Measurements from ENCODE around the gene LMX1B.

LMX1B gene

DNA sequence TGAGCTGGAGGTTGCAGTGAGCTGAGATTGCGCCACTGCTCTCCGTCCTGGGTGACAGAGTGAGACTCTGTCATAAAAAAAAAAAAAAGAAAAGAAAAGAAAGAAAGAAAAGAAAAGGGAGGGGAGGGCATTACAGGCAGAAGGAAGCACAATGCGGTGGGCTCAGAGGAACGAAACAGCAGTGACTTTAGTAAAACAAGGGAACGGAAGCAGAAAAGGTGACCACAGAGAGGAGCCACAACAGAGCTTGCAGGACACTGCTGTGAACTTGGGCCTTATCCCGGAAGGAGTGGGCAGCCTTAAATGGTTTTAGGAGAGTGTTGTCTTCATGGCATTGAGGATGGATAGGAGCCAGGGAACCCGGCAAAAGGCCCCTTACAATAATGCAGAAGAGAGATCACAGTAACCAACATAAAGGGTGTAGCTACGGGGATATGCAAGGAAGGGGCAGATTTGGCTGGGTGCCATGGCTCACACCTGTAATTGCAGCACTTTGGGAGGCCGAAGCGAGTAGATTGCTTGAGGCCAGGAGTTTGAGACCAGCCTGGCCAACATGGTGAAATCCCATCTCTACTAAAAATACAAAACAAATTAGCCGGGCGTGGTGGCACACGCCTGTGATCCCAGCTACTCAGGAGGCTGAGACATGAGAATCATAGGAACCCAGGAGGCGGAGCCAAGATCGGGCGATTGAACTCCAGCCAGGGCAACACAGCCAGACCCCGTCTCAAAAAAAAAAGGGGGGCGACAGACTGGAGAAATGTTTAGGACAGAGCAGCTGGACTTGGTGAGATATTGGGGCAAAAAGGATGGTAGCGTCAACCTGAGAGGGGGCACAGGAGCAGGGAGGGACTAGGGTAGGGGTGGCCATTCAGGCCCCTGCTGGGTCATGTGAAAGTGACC is 107.2 kb downstream of the LMX1B start:
- TF ChIP-seq TCF12 (IDR thresholded peaks at IDR 0.05; ENCODE audit: low read depth) (no peak), CREB1 (IDR thresholded peaks at IDR 0.05; ENCODE audit: low read depth) (no peak), TEAD4 (IDR thresholded peaks at IDR 0.05) (no peak), FOXM1 (IDR thresholded peaks at IDR 0.05; ENCODE audit: borderline replicate concordance, low read depth) (no peak), EGR1 (IDR thresholded peaks at IDR 0.05) (no peak), RAD21 (IDR thresholded peaks at IDR 0.05; ENCODE audit: low read depth) (no peak), ZBTB7A (IDR thresholded peaks at IDR 0.05; ENCODE audit: low read depth) (no peak), EP300 (IDR thresholded peaks at IDR 0.05; ENCODE audit: borderline replicate concordance) (no peak), CEBPB (IDR thresholded peaks at IDR 0.05) (no peak), YY1 (IDR thresholded peaks at IDR 0.05; ENCODE audit: low read depth) (no peak), NFIC (IDR thresholded peaks at IDR 0.05) (no peak)
- TF ChIP-seq, protein P1, sequence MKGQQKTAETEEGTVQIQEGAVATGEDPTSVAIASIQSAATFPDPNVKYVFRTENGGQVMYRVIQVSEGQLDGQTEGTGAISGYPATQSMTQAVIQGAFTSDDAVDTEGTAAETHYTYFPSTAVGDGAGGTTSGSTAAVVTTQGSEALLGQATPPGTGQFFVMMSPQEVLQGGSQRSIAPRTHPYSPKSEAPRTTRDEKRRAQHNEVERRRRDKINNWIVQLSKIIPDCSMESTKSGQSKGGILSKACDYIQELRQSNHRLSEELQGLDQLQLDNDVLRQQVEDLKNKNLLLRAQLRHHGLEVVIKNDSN (IDR thresholded peaks at IDR 0.05) = no peak
- TF ChIP-seq, protein P2, sequence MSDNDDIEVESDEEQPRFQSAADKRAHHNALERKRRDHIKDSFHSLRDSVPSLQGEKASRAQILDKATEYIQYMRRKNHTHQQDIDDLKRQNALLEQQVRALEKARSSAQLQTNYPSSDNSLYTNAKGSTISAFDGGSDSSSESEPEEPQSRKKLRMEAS (IDR thresholded peaks at IDR 0.05) = no peak
- TF ChIP-seq, protein P3, sequence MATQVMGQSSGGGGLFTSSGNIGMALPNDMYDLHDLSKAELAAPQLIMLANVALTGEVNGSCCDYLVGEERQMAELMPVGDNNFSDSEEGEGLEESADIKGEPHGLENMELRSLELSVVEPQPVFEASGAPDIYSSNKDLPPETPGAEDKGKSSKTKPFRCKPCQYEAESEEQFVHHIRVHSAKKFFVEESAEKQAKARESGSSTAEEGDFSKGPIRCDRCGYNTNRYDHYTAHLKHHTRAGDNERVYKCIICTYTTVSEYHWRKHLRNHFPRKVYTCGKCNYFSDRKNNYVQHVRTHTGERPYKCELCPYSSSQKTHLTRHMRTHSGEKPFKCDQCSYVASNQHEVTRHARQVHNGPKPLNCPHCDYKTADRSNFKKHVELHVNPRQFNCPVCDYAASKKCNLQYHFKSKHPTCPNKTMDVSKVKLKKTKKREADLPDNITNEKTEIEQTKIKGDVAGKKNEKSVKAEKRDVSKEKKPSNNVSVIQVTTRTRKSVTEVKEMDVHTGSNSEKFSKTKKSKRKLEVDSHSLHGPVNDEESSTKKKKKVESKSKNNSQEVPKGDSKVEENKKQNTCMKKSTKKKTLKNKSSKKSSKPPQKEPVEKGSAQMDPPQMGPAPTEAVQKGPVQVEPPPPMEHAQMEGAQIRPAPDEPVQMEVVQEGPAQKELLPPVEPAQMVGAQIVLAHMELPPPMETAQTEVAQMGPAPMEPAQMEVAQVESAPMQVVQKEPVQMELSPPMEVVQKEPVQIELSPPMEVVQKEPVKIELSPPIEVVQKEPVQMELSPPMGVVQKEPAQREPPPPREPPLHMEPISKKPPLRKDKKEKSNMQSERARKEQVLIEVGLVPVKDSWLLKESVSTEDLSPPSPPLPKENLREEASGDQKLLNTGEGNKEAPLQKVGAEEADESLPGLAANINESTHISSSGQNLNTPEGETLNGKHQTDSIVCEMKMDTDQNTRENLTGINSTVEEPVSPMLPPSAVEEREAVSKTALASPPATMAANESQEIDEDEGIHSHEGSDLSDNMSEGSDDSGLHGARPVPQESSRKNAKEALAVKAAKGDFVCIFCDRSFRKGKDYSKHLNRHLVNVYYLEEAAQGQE (IDR thresholded peaks at IDR 0.05; ENCODE audit: low read depth) = no peak

DNA sequence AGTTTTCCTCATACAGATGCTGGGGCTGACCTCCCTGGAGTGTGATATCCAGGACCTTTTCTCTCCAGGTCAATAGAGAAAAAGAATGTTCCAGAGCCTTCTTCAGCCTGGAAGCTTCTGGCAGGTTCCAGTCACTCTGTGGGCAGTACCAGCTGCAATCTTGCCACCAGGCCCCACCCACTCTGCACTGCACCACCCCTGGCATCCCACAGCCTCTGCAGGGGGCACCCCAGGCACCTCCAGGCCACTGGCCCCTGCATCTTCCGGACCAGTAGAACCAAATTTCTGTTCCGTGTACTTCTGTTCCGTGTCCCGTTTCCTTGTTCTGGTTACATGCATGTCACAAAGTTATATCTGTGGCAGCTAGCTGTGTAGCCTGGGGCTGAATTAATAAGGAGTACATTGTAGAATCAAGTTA is 107.8 kb downstream of the LMX1B start:
- TF ChIP-seq EP300 (IDR thresholded peaks at IDR 0.05; ENCODE audit: borderline replicate concordance) = no peak
- no peak for TF ChIP-seq TEAD4 (IDR thresholded peaks at IDR 0.05)
- TF ChIP-seq CEBPB (IDR thresholded peaks at IDR 0.05) = no peak
- TF ChIP-seq FOXM1 (IDR thresholded peaks at IDR 0.05; ENCODE audit: borderline replicate concordance, low read depth) = no peak
- TF ChIP-seq NFIC (IDR thresholded peaks at IDR 0.05) = no peak
- no peak for TF ChIP-seq TAF1 (IDR thresholded peaks at IDR 0.05; ENCODE audit: low read depth)
- no peak for TF ChIP-seq EGR1 (IDR thresholded peaks at IDR 0.05)
- TF ChIP-seq, protein P3 (IDR thresholded peaks at IDR 0.05; ENCODE audit: low read depth) = no peak
- TF ChIP-seq, protein P2 (IDR thresholded peaks at IDR 0.05) = no peak
- TF ChIP-seq, protein P1 (IDR thresholded peaks at IDR 0.05) = no peak
- no peak for TF ChIP-seq ZBTB7A (IDR thresholded peaks at IDR 0.05; ENCODE audit: low read depth)
- TF ChIP-seq TCF12 (IDR thresholded peaks at IDR 0.05; ENCODE audit: low read depth) = no peak
- no peak for TF ChIP-seq CREB1 (IDR thresholded peaks at IDR 0.05; ENCODE audit: low read depth)
- no peak for TF ChIP-seq YY1 (IDR thresholded peaks at IDR 0.05; ENCODE audit: low read depth)
- TF ChIP-seq RAD21 (IDR thresholded peaks at IDR 0.05; ENCODE audit: low read depth) = no peak

DNA sequence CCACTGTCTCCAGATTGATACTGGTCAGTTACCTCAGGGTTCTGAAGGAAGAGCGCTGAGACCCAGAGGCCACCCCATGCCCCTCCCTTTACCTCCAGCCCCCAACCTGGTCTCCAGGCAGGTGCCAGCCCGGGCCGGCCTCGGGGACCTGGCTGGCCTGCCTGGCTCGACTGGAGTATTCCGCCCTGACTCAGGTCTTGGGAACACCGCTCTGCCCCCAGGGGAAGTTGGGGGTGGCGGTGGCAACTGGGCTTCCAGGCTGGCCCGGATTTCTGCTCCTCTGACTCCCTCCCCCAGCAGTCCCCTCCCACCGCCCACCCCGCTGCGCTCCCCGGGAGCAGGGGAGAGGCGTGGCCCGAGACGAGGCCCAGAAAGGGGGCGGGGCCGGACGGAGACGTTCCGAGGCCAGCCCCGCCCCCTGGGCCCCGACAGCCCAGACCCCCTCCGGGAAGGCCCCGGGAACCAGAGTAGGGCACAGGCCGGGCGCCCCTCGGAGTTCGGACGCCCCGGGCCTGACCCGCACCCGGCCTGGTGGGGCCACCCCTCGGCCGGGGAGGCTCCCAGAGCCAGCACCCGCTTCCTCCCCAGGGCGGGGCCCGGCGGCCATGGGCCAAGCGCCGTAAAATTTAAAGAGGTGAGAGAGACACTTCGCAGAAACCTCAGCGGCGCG is 108.7 kb downstream of the LMX1B start:
- TF ChIP-seq YY1 (IDR thresholded peaks at IDR 0.05; ENCODE audit: low read depth) (peak; percentile 67), RAD21 (IDR thresholded peaks at IDR 0.05; ENCODE audit: low read depth) (no peak), EGR1 (IDR thresholded peaks at IDR 0.05) (0 out of 2 replicates have a peak, but pooled peaks have one; percentile 9), ZBTB7A (IDR thresholded peaks at IDR 0.05; ENCODE audit: low read depth) (peak; percentile 5; the same call in 1 of the 2 replicates)
- TF ChIP-seq, protein P2 (IDR thresholded peaks at IDR 0.05) = peak; percentile 17; the same call in 1 of the 2 replicates

DNA sequence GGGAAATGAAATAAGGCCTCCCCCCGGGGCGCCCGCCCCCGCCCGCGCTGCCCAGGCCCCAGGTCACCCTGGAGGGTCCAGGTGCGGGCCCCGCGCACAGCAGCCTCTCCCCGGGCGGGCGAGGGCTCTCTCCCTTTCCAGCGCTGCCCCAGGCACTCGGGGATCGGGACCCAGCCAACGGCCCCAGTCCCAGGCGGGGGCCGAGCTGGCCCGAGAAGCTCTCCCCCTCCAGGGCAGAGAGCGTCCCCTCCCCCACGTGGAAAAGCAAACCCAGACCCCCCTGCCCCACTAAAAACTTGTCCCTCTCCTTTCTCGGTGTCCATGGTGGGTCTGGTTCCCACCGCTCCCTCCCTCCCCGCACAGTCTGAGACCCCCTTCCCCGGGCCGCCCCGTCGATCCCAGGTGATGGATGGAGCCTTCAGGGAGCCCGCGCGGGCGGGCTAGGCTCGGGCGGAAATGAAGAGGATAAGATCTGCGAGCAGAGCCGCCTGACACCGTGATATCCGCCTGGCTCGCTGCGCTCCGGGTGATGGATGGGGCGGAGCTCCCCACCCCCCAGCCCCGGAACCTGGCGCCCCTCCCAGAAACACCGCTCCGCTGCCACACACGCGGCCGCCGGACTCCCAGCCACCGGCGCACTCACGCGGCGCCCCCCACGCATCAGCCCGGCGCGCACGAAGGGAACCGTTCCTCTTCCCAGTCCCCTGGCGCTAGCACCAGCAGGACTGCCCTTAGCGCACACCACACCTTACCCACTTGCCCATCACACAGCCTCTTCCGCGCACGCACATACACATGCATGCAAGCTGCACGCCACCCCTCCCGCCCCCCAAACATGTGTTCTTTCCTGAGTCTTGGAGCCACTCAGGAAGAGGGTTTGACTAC is 109.4 kb downstream of the LMX1B start:
- TF ChIP-seq, protein P2 (IDR thresholded peaks at IDR 0.05) = peak; percentile 21; the same call in 1 of the 2 replicates
- TF ChIP-seq TCF12 (IDR thresholded peaks at IDR 0.05; ENCODE audit: low read depth) (no peak), TEAD4 (IDR thresholded peaks at IDR 0.05) (no peak), RAD21 (IDR thresholded peaks at IDR 0.05; ENCODE audit: low read depth) (no peak), ZBTB7A (IDR thresholded peaks at IDR 0.05; ENCODE audit: low read depth) (no peak; the same call in 1 of the 2 replicates), NFIC (IDR thresholded peaks at IDR 0.05) (no peak), CREB1 (IDR thresholded peaks at IDR 0.05; ENCODE audit: low read depth) (no peak), TAF1 (IDR thresholded peaks at IDR 0.05; ENCODE audit: low read depth) (peak; percentile 22; the same call in 1 of the 2 replicates), EP300 (IDR thresholded peaks at IDR 0.05; ENCODE audit: borderline replicate concordance) (no peak), FOXM1 (IDR thresholded peaks at IDR 0.05; ENCODE audit: borderline replicate concordance, low read depth) (no peak), YY1 (IDR thresholded peaks at IDR 0.05; ENCODE audit: low read depth) (no peak)
- TF ChIP-seq, protein P1 (IDR thresholded peaks at IDR 0.05) = no peak
